Sigmoid colon (tissue), 7 donors: ENCODE measurements around the gene RBM4B. TPM values are rescaled to one million over a fixed set of nuclear protein-coding genes. Genes with fewer than 3 reads are reported as not detected.

Experiments
- DNase-seq: peaks from one replicate; pipeline ENCODE4 v3.0.0-alpha.2; 2019
- H3K27ac ChIP-seq, 4 donors: fragments of 200-600 bp; sonication (generic); one replicate each; pipeline ENCODE4 v1.5.1; 2016 to 2019; ENCODE audit warnings: mild to moderate bottlenecking in 1 of 4
- H3K27me3 ChIP-seq, 3 donors: fragments of 200-600 bp; sonication (generic); one replicate each; pipeline ENCODE4 v1.5.1; 2019; ENCODE audit warnings: mild to moderate bottlenecking in 1 of 3
- H3K36me3 ChIP-seq, 4 donors: fragments of 200-600 bp; sonication (generic); one replicate each; pipeline ENCODE4 v1.5.1; 2016 to 2019
- H3K4me1 ChIP-seq, 4 donors: fragments of 200-600 bp; sonication (generic); one replicate each; pipeline ENCODE4 v1.5.1; 2017 to 2019
- H3K4me3 ChIP-seq, 4 donors: fragments of 200-600 bp; sonication (generic); one replicate each; pipeline ENCODE4 v1.5.1; 2017 to 2019; ENCODE audit warnings: mild to moderate bottlenecking in 2 of 4, moderate library complexity in 1 of 4
- H3K9me3 ChIP-seq, 4 donors: fragments of 200-600 bp in 3 of 4; sonication (generic) in 3 of 4; one replicate each; pipeline versions ENCODE4 v1.5.1 to v1.6.1; 2013 to 2019
- EP300 ChIP-seq, 4 donors: sonication (generic); formaldehyde crosslinking; IDR thresholded peaks; one replicate each; pipeline ENCODE4 v1.6.1; 2017; ENCODE audit warnings: antibody characterized with exemption in 4 of 4
- POLR2A ChIP-seq, 2 donors: fragments of 450-650 bp; IDR thresholded peaks; one replicate each; pipeline ENCODE4 v1.6.1; 2016; ENCODE audit warnings: antibody characterized with exemption in 2 of 2, mild to moderate bottlenecking in 2 of 2, moderate library complexity in 2 of 2
- POLR2AphosphoS5 ChIP-seq, 4 donors: sonication (generic); formaldehyde crosslinking; IDR thresholded peaks; one replicate each; pipeline ENCODE4 v1.6.1; 2017; ENCODE audit warnings: antibody characterized with exemption in 4 of 4
- WGBS, 2 donors: extraction: QIAGEN DNeasy Blood & Tissue Kit; methylation state at CpG; one replicate each; pipeline ENCODE4 v1.1.7; 2013; 5-methylcytosine and 5-hydroxymethylcytosine counted together
- intact Hi-C: fragments of 100-400 bp; cut with DNase I; formaldehyde crosslinking; loops from one replicate; pipeline ENCODE4 v1.15.1; 2023
- polyA plus RNA-seq, 3 donors: library from polyadenylated mRNA; stranded (reverse); fragments of 200-250 nt; gene quantifications; one replicate each; pipeline ENCODE4 v1.2.3, GENCODE V29; 2013
- total RNA-seq, 4 donors: library from RNA; depleted of rRNA; stranded (reverse); fragments of >200 nt; gene quantifications; one replicate each; pipeline ENCODE4 v1.1.0, GENCODE V29; 2016
- TF ChIP-seq, protein P1 (sequence below), 4 experiments: fragments of 450-650 bp in 3 of 4; fragments of 200-600 bp in 1 of 4; IDR thresholded peaks; one replicate each; pipeline ENCODE4 v1.5.1; 2016 to 2019; ENCODE audit warnings: antibody characterized with exemption in 4 of 4, mild to moderate bottlenecking in 3 of 4, moderate library complexity in 2 of 4
- donor health status: healthy with polysubstance abuse.
- donor health status: Bipolar disorder and iron deficiency.
- donor health status: healthy.

Gene RBM4B
- total and polyA plus RNA-seq, 7 donors, result 6.6 to 30.7 (median 14.0) TPM

- H3K27me3 ChIP-seq, result no peaks in the 10 kb centered on the region
- intact Hi-C loops, result no loop called here
- no peak for TF ChIP-seq POLR2A (IDR thresholded peaks at IDR 0.05)
- no peak for TF ChIP-seq POLR2AphosphoS5 (IDR thresholded peaks at IDR 0.05)
- TF ChIP-seq, protein P1, sequence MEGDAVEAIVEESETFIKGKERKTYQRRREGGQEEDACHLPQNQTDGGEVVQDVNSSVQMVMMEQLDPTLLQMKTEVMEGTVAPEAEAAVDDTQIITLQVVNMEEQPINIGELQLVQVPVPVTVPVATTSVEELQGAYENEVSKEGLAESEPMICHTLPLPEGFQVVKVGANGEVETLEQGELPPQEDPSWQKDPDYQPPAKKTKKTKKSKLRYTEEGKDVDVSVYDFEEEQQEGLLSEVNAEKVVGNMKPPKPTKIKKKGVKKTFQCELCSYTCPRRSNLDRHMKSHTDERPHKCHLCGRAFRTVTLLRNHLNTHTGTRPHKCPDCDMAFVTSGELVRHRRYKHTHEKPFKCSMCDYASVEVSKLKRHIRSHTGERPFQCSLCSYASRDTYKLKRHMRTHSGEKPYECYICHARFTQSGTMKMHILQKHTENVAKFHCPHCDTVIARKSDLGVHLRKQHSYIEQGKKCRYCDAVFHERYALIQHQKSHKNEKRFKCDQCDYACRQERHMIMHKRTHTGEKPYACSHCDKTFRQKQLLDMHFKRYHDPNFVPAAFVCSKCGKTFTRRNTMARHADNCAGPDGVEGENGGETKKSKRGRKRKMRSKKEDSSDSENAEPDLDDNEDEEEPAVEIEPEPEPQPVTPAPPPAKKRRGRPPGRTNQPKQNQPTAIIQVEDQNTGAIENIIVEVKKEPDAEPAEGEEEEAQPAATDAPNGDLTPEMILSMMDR (IDR thresholded peaks at IDR 0.05), result no peak
- TF ChIP-seq EP300 (IDR thresholded peaks at IDR 0.05), result no peak
- H3K27ac ChIP-seq, result peak overlapping the region in 1 of 4 donors; percentile 96
- peak overlapping the region; percentile 70 to 83 (median 78) for H3K4me3 ChIP-seq
- DNase-seq, result no peak
- peaks cover 0 to 55% (median 47%) of the 10 kb centered on the region in 4 donors for H3K4me1 ChIP-seq
- no peaks in the 10 kb centered on the region for H3K9me3 ChIP-seq
- no peaks in the 10 kb centered on the region for H3K36me3 ChIP-seq
- 68 to 85% methylated on average over 16 of the region's 16 CpGs for WGBS, 2 donors
These were observed 1.3 kb downstream of the RBM4B start for GRCh38 chr11:66676282-66676919.

DNA sequence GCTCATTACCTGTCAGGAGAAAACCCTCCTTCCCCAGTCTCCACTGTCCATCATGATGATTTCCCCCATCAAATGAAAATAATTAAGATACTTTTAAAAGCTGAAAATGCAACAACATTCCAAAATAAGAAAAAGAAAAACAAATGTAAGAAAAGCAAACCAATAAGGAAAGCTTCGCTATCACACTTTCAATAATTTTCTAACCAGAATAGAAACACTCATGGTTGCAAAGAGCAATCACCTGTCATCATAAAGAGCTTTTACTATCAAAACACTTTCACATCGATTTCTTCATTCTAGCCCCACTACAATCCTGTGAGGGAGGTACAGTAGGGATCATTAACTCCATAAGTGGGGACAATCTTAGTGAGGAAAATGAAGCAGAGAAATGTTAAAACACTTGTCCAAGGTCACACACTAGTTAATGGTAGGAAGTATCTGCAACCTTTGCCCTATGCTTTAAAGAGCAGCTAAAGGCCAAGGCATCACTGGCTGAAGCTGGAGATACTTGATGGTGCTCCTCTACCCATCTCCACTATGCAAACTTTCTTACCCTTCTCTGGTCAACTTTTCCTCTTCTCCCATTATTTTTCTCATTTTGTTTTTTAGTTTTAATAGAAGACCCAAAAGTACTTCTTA is 2.6 kb downstream of the RBM4B start:
- WGBS, 2 donors, result 64 to 84% methylated on average over 2 of the region's 2 CpGs
- Histone ChIP-seq H3K4me1 (peaks cover 0 to 55% (median 47%) of the 10 kb centered on the region in 4 donors), H3K9me3 (no peaks in the 10 kb centered on the region), H3K36me3 (no peaks in the 10 kb centered on the region), H3K27ac (no peak overlapping the region), H3K27me3 (no peaks in the 10 kb centered on the region), H3K4me3 (no peak overlapping the region)
- intact Hi-C loops, result no loop called here
- no peak for DNase-seq
- TF ChIP-seq POLR2AphosphoS5 (IDR thresholded peaks at IDR 0.05), result no peak
- TF ChIP-seq POLR2A (IDR thresholded peaks at IDR 0.05), result no peak
- no peak for TF ChIP-seq EP300 (IDR thresholded peaks at IDR 0.05)
- TF ChIP-seq, protein P1 (IDR thresholded peaks at IDR 0.05), result no peak

DNA sequence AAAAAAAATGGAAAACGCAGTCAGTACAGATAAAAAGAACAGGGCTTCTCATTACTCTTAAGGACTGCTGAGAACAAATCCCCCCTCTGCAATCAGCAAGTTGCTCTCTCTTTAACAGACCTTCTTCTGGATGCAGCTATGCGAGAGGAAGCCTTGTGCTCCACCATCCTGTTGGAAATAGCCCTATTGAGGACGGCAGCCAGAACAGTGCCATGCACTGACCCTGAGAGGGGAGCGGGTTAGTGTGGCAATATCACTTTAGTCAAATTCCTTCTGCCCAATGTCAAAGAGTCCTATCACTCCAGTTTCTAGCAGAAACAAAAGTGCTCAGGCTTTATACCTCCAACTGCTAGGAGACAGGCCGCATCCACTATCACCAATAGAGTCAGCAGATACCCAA is 6.9 kb downstream of the RBM4B start:
- 92 to 93% methylated on average over 5 of the region's 5 CpGs for WGBS, 2 donors
- no peak for DNase-seq
- H3K27me3 ChIP-seq, result no peaks in the 10 kb centered on the region
- H3K4me3 ChIP-seq, result no peak overlapping the region
- no peak overlapping the region for H3K27ac ChIP-seq
- intact Hi-C loops, result no loop called here
- H3K4me1 ChIP-seq, result peaks cover 0 to 48% (median 33%) of the 10 kb centered on the region in 4 donors
- TF ChIP-seq, protein P1 (IDR thresholded peaks at IDR 0.05), result no peak
- TF ChIP-seq EP300 (IDR thresholded peaks at IDR 0.05), result no peak
- no peak for TF ChIP-seq POLR2A (IDR thresholded peaks at IDR 0.05)
- peak in 1 of 4 donors; percentile 20 for TF ChIP-seq POLR2AphosphoS5 (IDR thresholded peaks at IDR 0.05)
- H3K36me3 ChIP-seq, result peaks cover 0 to 33% (median 11%) of the 10 kb centered on the region in 4 donors
- no peaks in the 10 kb centered on the region for H3K9me3 ChIP-seq

GRCh38 chr11:66665369-66665768 is 12.3 kb downstream of the RBM4B start:
- WGBS, 2 donors, result 93 to 95% methylated on average over 11 of the region's 11 CpGs
- H3K36me3 ChIP-seq, result peaks cover 3 to 86% (median 20%) of the 10 kb centered on the region in 4 donors
- TF ChIP-seq POLR2AphosphoS5 (IDR thresholded peaks at IDR 0.05) (no peak), EP300 (IDR thresholded peaks at IDR 0.05) (no peak), POLR2A (IDR thresholded peaks at IDR 0.05) (no peak)
- TF ChIP-seq, protein P1 (IDR thresholded peaks at IDR 0.05), result no peak

More at GRCh38 chr11:66665369-66665768, 12.3 kb downstream of the RBM4B start:
- H3K9me3 ChIP-seq, result no peaks in the 10 kb centered on the region
- no peak overlapping the region for H3K27ac ChIP-seq
- no peaks in the 10 kb centered on the region for H3K27me3 ChIP-seq
- peaks cover 0 to 12% (median 3%) of the 10 kb centered on the region in 4 donors for H3K4me1 ChIP-seq
- no peak for DNase-seq
- H3K4me3 ChIP-seq, result no peak overlapping the region
- intact Hi-C loops, result no loop called here
